Right hindlimb (tissue), 1 donor: Measurements from ENCODE around the gene ACTR3C.
A peak's percentile ranks its signal among the peaks of the same experiment; 100 is the strongest.

Source experiments
- DNase-seq: peaks from one replicate; pipeline ENCODE4 v3.0.0-alpha.2; 2018

ACTR3C gene

DNA sequence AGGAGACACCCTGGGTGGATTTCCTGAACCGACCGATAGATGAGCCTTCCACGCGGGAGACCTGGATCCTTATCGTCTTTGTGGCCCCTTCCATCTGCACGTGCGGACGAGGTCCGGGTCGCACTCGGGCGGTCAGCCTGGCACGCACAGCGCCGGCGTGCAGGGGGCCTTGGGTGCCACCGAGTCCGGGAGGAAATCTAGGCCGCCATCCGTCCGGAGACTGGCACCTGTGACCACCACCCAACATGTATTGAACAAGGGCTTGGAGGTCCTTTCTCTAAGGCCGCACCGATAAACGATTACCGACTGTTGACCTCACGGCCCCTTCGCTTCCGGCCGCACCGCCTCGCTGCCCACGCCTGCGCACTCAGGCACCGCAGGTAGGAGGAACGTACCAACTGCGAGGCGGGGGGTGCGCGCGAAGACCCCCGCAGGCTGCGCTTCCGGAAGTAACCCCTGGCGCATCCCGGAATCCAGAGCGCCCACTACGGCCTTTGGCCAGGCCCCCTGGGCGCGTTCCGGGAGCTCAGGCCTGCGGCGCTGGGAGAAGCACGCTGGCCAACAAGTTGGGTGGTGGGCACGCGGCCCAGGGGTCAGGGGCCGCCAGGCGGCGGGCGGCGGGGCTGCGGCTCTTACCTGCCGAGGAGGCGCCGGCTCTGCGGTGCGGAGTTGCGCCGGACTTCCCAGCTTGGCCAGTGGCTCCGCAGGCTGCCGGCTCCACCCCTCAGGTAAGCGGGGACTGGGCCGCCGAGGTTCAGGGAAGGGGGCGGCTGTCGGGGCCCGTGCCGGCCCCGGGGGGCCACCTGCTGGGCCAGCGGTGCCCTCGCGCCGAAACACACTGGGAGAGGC lies at the start of gene ACTR3C, which contains the start of gene LRRC61:
TSS of gene ACTR3C (minus strand) at position 713 of the 849 bp plus-strand sequence. CDS start 28,249 bp downstream, outside the sequence.
TSS of gene LRRC61 (plus strand) at position 523 of the 849 bp plus-strand sequence. CDS start 13,507 bp downstream, outside the sequence.
- peak; percentile 52 for DNase-seq

DNA sequence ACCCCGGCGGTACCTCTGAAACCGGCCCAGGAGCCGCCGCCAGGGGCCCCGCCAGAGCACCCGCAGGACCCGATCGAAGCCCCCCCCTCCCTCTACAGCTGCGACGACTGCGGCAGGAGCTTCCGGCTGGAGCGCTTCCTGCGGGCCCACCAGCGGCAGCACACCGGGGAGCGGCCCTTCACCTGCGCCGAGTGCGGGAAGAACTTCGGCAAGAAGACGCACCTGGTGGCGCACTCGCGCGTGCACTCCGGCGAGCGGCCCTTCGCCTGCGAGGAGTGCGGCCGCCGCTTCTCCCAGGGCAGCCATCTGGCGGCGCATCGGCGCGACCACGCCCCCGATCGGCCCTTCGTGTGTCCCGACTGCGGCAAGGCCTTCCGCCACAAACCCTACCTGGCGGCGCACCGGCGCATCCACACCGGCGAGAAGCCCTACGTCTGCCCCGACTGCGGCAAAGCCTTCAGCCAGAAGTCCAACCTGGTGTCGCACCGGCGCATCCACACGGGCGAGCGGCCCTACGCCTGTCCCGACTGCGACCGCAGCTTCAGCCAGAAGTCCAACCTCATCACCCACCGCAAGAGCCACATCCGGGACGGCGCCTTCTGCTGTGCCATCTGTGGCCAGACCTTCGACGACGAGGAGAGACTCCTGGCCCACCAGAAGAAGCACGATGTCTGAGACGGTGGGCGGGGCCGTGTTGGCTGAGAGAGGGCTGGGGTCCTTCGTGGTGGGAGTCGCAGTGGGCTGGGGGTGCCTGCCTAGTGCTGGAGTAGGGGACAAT lies 49.1 kb upstream of the ACTR3C start:
- no peak for DNase-seq

DNA sequence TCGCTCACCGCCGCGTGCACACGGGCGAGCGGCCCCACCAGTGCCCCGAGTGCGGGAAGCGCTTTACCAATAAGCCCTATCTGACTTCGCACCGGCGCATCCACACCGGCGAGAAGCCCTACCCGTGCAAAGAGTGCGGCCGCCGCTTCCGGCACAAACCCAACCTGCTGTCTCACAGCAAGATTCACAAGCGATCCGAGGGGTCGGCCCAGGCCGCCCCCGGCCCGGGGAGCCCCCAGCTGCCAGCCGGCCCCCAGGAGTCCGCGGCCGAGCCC lies 48.6 kb upstream of the ACTR3C start:
- DNase-seq = no peak

DNA sequence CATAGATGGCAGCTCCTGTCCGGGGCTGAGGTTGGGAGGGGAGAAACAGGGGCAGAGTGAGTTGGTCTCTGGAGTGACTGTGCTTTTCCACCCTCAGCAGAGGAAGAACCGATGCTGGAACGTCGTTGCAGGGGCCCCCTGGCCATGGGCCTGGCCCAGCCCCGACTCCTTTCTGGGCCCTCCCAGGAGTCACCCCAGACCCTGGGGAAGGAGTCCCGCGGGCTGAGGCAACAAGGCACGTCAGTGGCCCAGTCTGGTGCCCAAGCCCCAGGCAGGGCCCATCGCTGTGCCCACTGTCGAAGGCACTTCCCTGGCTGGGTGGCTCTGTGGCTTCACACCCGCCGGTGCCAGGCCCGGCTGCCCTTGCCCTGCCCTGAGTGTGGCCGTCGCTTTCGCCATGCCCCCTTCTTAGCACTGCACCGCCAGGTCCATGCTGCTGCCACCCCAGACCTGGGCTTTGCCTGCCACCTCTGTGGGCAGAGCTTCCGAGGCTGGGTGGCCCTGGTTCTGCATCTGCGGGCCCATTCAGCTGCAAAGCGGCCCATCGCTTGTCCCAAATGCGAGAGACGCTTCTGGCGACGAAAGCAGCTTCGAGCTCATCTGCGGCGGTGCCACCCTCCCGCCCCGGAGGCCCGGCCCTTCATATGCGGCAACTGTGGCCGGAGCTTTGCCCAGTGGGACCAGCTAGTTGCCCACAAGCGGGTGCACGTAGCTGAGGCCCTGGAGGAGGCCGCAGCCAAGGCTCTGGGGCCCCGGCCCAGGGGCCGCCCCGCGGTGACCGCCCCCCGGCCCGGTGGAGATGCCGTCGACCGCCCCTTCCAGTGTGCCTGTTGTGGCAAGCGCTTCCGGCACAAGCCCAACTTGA lies 48.0 kb upstream of the ACTR3C start:
- no peak for DNase-seq

DNA sequence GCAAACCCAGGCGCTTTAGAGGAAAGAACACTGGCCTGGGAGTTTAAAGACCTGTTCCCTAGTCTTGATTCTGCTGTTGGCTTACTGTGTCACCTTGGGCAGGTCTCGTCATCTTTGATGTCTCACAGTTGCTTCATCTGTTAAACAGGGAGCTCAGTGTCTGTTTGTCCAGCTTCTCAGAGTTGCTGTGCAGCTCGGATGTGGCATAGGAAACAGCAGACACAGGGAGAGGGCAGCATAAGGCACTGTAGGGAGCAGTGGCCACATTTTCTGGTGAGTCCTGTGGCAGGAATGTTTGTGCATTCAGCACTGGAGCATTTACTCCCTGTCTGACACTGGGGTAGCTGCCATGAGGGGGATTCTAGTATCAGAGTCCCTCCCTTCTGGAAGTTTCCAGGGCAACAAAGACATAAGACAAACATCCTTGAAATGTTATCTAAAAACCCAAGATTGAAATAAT lies 47.3 kb upstream of the ACTR3C start:
- no peak for DNase-seq

DNA sequence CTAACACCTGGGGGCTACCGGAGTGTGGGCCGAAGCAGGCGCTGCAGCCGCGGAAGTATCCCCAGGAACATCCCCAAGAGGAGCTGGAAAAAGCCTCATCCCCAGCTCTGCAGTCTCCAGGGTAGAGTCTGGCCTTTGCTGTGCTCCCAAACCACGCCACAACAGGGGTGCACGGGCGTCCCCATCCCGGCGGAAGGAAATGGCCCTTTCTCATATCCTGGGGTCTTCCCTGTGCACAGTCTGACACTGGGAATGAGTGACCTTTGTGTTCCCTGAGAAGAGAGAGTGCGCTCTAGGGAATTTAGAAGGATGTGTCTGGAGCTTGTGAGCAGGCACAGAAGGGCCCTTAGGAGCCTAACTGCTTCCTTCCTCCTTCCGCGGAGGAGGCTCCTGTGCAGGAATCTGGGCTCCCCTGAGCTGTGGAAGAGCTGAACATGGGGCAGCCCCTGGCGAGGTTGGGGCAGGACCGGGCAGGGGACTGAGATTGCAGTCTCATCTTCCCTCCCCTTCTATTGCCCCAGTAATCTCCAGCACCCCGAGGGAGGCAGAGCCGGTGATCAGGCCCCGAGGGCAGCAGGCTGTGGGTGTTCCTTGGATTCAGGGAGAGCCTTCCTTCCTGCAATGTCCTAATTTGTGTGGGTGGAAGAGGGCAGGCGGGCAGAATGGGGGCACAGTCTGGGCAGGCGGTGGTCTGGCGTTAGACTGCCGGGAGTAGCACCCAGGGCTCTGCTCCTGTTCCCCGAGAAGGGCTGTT lies 46.6 kb upstream of the ACTR3C start:
- no peak for DNase-seq

DNA sequence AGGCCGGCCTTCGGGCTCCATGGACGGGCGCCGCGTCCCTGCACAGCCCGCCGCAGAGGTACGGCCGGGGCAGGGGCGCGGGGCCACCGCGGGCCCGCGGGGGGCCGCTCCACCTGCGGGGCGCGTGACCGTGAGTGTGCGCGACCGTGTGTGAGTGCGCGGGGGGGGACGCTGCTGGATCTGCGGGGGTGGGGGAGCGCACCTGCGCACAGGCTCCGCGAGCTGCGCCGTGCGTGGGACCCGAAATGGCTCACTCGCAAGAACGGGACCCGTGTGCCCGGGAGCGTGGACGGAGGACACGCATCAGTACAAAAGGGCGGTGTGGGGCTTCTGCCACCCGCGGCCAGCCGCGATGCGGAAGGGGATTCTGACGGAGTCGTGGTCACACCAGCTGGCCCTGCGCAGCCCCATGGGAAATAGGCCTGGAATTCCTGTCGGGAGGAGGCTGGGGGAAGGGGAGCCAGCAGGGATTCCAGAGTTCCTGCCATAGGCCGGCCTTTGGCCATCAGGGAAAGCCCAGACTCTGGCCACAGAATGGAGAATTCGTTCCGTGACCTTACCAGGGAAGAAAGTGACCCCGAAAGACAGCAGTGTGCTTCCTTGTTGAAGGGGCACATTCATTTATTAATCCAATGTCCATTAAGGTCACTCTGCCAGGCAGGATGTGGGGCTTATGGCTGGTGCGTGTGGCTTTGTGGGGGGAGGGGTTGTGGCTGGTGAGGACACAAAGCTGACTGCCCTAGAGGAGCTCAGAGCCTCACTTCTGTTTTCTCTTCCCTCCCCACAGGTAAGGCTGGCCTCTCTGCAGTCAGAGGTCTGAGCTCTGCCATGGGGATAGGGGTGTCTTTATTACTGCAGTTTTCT lies 45.8 kb upstream of the ACTR3C start:
- DNase-seq = peak; percentile 71

DNA sequence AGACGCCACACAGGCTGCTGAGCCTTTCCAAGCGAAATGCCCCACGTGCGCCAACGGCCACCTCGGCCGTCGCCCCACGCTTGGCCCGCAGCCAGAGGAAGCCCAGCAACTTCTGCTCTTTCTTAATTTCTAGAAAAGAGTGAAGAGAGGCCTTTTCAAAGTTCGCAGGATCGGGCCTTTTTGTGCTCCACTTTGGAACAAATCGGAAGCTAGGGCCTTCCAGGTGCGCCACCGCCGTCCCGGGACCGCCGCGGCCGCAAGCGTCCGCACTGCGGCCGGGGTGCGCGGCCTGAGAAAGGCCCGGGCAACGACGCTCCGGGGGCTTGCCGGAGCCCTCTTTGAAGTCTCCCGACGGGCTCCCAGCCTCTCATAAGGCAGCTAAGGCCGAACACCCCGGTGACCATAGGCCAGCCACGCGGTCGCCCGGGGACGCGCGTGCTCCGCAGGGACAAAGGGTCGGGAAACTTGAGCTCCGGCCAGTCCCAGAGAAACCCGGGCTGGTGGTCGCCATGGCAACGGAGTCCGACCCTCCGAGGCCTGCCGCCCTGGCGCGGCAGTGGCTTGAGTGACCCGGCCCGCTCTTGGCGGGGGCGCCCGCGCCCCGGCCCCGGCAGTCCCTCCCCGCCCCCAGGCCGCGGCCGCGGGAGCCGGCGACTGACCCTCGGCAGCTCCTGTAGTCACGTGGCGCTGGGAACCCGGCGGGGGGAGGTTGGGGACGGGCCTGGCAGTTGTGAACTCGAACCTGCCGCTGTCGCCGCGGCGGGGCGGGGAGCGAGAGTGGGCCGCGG lies 44.9 kb upstream of the ACTR3C start, which contains the start of gene REPIN1:
TSS of gene REPIN1 (plus strand) at position 727 of the 788 bp plus-strand sequence. CDS start 890 bp downstream, outside the sequence.
- DNase-seq = peak; percentile 95

DNA sequence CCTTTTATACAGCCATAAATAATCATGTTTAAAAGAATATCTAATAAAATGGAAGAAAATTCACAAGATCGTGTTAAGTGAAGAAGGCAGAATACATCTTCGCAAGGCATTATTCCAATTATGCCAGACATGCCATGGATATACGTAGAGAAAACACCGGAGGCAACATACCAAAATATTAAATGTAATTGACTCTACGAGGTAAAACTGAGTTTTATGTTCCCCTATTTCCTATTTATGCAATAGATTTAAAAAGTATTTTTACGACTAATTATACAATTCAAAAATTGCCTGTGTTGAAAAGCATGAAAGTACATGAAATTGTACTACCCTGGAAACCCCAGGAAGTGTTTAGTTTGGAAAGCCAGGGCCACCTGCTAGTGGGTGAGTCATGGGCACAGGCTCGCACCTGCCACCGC lies 44.3 kb upstream of the ACTR3C start:
- no peak for DNase-seq

DNA sequence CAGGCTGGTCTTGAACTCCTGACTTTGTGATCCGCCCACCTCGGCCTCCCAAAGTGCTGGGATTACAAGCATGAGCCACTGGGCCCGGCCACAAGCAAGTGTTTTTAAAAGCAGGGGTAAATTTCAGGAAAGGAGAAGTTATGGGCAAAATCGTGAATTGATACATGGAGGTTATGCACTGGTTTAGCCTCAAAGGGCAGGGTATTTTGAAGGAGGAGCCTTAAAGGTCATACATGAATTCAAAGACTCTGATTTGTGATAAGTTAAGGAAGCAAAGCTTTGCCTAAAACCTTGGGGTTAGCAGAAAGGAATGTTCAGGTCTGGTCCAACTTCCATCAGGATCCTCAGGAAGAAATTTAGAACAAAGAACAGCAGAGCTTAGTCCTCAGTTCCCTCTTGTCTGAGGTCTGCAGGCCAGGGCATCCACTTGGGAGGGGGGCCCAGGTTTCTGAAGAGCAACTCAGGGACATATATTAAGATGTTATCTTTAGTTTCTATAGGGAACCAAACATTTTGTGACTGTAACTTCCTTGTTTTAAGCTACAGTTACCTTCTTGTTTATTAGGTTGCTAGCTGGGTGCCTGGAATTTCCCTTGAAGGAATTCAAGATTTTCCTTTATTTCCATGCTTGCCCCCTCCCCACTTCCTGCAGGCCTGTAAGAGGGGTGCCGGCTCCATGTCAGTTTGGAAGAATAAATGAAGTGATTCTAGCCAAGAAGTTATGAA lies 42.5 kb upstream of the ACTR3C start:
- DNase-seq = no peak

DNA sequence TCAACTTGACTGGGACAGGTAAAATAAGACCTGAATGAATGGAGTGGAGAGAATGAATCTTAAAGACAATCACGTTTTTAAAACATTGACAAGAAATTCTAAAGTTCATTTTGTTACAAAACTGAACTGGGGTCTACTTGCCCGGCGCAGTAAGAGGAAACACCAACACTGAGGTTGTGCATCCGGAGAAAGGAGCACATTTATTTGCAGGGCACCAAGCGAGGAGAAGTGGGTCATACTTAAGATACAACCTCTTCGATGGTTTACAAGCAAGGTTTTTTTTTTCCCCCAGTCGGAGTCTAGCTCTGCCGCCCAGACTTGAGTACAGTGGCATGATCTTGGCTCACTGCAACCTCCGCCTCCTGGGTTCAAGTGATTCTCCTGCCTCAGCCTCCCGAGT lies 41.8 kb upstream of the ACTR3C start:
- DNase-seq = no peak

DNA sequence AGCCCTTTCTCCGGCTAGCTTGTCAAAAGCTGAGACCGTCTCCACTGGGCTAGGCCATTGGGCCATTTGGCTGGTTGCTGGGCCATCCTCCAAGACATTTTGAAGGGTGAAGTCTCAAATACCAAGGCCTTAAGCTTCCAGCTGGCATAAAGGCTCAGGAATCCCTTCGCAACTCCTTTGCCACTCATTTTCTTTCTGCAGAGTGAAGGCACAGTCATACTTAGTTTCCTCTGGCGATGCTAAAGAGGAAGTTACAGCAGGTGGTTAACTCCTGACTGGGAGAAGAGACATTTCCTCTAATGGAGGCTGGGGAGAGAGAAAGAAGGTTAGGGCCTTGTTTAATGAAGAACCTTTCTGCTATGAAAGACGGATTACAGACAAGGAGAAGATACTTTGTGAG lies 40.5 kb upstream of the ACTR3C start:
- DNase-seq = no peak

DNA sequence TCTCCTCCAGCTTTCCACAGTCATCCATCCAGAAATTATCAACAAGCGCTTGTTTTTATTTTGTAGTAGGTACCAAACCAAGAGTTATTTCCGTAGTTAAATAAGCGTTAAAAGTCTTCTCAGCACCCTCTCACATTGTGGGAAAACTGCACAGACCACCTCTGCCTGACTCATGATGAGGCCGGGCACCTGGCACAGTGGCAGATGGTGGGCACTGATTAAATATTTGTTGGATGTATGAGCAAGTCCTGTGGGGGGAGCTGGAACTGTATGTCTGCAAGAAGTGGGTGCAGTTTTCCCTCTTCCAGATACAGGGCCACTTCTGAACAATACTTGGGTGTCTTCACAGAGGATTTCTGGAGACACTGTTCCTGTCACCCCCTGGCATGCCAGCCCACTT lies 40.0 kb upstream of the ACTR3C start:
- DNase-seq = no peak

DNA sequence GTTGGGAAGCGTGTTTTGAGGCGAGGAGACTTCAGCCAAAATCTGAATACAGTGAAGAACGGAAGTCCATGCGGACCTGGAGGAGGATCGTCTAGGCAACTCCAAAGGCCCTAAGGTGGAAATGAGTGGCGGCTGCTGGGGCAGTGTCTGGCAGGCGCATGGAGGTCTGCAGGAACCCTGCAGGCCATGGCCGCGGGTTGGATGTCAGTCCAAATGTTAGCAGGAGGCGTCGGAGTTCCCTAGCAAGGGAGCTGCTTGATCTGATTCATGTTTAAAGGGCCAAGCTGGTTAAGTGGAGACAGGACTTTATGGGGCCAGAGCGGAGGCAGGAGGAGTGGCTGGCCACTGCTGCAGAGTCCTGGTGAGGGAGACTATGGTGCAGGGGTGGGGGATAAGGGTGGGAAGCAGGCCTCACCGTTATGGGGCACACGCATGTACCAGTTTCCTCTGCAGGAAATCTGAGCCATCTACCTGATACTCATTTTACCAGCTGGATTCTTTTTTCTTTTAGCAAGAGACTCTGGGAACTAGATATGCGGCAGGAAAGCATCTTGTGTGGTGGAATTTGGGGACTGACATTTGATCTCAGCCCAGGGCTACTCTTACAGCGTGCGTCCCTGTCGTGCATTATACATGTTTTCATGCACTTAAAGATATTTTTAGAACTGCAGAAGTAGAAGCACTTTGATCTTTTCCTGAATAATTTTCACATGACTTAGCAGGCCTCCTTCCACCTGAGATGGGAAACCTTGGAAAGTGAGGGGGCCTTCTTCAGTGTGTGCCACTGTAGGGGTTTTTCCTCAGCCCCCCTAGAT lies 38.7 kb upstream of the ACTR3C start:
- DNase-seq = no peak

DNA sequence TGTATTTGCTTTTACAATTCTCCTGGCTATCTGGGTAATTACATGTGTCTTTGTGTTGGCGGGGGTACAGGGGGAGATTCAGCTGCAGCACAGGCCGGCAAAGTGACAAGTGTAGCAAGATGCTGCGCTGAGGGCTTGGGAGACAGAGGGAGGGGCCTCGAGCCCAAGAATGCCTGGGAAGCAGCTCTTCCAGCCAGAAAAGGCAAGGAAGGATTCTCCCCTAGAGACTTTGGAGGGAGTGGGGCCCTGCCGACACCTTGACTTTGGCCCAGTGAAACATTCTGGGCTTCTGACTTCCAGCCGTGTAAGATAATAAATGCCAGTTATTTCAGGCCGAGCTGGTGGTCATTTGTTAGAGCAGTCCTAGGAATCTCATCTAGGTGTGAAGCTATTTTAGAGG lies 38.1 kb upstream of the ACTR3C start:
- DNase-seq = no peak

DNA sequence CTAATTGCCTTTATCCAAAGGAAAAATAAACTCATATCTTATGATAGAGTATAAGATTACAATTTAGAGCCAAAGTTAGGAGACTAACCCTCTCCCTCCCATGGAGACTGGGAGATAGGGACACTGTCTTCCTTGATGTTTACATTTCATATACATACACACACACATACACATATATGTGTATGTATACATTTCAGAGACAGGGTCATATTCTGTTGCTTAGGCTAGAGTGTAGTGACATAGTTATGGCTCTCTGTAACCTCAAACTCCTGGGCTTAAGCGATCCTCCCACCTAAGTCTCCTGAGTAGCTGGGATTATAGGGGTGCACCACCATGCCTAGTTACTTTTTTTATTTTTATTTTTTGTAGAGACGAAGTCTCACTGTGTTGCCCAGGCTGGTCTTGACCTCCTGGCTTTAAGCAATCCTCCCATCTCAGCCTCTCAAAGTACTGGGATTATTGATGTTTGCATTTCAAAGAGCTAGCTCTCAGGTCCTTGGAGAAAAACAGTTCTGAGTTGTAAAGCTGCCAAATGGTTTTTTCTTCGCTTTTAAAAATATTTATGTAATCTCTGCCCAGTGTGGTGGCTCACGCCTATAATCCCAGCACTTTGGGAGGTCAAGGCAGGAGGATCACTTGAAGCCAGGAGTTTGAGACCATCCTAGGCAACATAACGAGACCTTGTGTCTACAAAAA lies 37.2 kb upstream of the ACTR3C start:
- DNase-seq = no peak

DNA sequence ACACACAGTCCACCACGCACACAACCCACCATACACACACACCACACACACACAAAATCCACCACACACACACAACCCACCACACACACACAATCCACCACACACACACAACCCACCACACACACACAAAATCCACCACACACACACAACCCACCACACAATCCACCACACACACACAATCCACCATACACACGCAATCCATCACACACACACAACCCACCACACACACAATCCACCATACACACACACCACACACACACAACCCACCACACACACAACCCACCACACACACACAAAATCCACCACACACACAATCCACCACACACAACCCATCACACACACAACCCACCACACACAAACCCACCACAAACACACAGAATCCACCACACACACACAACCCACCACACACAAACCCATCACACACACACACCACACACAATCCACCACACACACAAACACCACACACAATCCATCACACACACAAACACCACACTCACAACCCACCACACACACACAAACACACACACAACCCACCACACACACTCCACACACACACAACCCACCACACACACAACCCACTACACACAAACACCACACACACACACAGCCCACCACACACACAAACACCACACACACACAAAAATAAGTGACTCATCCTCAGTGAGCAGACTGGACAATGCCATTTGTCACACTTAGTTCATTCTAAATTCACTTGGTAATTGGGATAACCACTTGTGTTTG lies 36.4 kb upstream of the ACTR3C start:
- DNase-seq = no peak
